Heart left ventricle (tissue), 13 donors: Measurements from ENCODE around the gene DCK.

Source experiments
- POLR2A ChIP-seq, 2 donors: fragments of 450-650 bp; IDR thresholded peaks; one replicate each; pipeline ENCODE4 v1.6.1; 2017; ENCODE audit warnings: antibody characterized with exemption in 2 of 2, mild to moderate bottlenecking in 2 of 2, moderate library complexity in 2 of 2
- TF ChIP-seq, protein P1 (sequence below), 12 donors: fragments of 200-600 bp; sonication (generic) in 4 of 12; IDR thresholded peaks; one replicate each; pipeline versions ENCODE4 v1.5.0 to v1.8.0; 2018 to 2022; ENCODE audit warnings: antibody characterized with exemption in 12 of 12, mild to moderate bottlenecking in 5 of 12
- donor health status: ischemic (EF 13 %, LVEDD 7.1; RV severe dilation, severe dysfunction).
- donor health status: DM: no; HTN: yes; CAD: no.
- donor health status: DM: no; HTN: no; CAD: no.
- donor health status: ischemic (EF 25% LVEDD 6.9; RV normal size, moderate dysfunction).
- donor health status: ischemic (EF 25% LVEDD 5.7; RV mildly dilated, moderate dysfunction).
- donor health status: ischemic (EF 35%, LVEDD 5.7; RV mildly dilated, moderate dysfunction).
- donor health status: nonischemic (EF 11% LVEDD 7.7; RV severe dilation, severe dysfunction).
- donor health status: DM: yes; HTN: yes; CAD: no.
- donor health status: PGD.
- donor health status: ischemic (EF 29% LVEDD 5.4; RV normal size, mild dysfunction).
- donor health status: nonischemic (EF 23%, LVEDD 6.1; RV moderate dilation, normal function).

DNA sequence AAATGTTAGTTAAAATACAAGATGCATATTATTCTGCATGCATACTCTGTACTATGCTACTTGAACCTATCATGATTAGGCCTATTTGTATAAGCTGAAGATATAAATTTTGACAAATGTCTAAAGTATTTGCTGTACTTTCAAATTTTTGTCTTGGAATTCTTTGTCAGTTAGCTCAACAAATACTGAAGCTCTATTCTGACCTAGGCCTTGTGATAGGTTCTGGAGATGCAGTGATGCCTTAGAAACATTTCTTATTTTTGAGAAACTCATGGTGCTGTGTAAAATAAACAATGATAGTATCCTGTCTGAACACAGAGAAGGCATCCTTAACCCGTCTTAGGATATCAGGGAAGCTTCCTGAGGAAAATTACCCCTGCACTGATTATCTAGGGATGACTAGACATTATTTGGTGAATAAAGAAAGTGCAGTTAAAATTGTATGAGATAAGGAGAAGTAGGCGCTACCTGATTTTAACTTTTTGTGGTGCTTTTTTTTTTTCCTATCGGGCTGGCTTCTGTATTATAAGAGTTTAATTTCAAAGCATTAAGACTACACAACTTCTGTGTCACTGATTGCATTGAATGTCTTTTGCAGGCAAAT, 47.9 kb upstream of the DCK start:
- TF ChIP-seq, protein P1, sequence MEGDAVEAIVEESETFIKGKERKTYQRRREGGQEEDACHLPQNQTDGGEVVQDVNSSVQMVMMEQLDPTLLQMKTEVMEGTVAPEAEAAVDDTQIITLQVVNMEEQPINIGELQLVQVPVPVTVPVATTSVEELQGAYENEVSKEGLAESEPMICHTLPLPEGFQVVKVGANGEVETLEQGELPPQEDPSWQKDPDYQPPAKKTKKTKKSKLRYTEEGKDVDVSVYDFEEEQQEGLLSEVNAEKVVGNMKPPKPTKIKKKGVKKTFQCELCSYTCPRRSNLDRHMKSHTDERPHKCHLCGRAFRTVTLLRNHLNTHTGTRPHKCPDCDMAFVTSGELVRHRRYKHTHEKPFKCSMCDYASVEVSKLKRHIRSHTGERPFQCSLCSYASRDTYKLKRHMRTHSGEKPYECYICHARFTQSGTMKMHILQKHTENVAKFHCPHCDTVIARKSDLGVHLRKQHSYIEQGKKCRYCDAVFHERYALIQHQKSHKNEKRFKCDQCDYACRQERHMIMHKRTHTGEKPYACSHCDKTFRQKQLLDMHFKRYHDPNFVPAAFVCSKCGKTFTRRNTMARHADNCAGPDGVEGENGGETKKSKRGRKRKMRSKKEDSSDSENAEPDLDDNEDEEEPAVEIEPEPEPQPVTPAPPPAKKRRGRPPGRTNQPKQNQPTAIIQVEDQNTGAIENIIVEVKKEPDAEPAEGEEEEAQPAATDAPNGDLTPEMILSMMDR (IDR thresholded peaks at IDR 0.05), result no peak
- TF ChIP-seq POLR2A (IDR thresholded peaks at IDR 0.05), result no peak
